Mononuclear cell (primary cell): ENCODE data around the gene PNKP. TPM values are rescaled to one million over a fixed set of nuclear protein-coding genes. Genes with fewer than 3 reads are reported as not detected.
A peak's percentile ranks its signal among the peaks of the same experiment; 100 is the strongest.

Source experiments
- H3K27me3 ChIP-seq: 2 replicates; pipeline ENCODE4 v1.6.0; 2011; ENCODE audit warnings: low read length, control low read depth; ENCODE audit not compliant: insufficient read depth
- H3K4me1 ChIP-seq: 2 replicates; pipeline ENCODE4 v1.5.1; 2011; ENCODE audit warnings: mild to moderate bottlenecking, low read length, control low read depth; ENCODE audit not compliant: insufficient read depth
- H3K4me3 ChIP-seq: 2 replicates; pipeline ENCODE4 v1.5.1; 2011; ENCODE audit warnings: mild to moderate bottlenecking, low read length, moderate library complexity
- H3K9me3 ChIP-seq: 2 replicates; pipeline ENCODE4 v1.5.1; 2011; ENCODE audit warnings: low read depth, mild to moderate bottlenecking, control low read depth, low read length
- total RNA-seq: library from RNA; depleted of rRNA; stranded (reverse); fragments of >200 nt; gene quantifications from one replicate; pipeline ENCODE4 v1.2.3, GENCODE V29; 2012

Gene PNKP
- total RNA-seq, 1 donor, result 28.4 TPM

GRCh38 chr19:49850487-49851342, 16.7 kb downstream of the PNKP start, which contains the start of gene PTOV1:
Gene PTOV1 (plus strand): TSS chr19:49851159.
- Histone ChIP-seq H3K4me1 (peaks cover 44% of the 10 kb centered on the region), H3K4me3 (peak within 1 kb of the TSS; percentile 90), H3K27me3 (peaks cover 4% of the 10 kb centered on the region), H3K9me3 (no peaks in the 10 kb centered on the region)

GRCh38 chr19:49850221-49850486, 17.2 kb downstream of the PNKP start:
- Histone ChIP-seq H3K9me3 (no peaks in the 10 kb centered on the region), H3K27me3 (peaks cover 4% of the 10 kb centered on the region), H3K4me3 (peak overlapping the region; percentile 90), H3K4me1 (peaks cover 49% of the 10 kb centered on the region)

GRCh38 chr19:49849433-49850220, 17.7 kb downstream of the PNKP start:
- Histone ChIP-seq H3K9me3 (no peaks in the 10 kb centered on the region), H3K27me3 (peaks cover 4% of the 10 kb centered on the region), H3K4me3 (no peak overlapping the region), H3K4me1 (peaks cover 55% of the 10 kb centered on the region)

- H3K27me3 ChIP-seq, result peaks cover 4% of the 10 kb centered on the region
- peaks cover 62% of the 10 kb centered on the region for H3K4me1 ChIP-seq
- H3K9me3 ChIP-seq, result no peaks in the 10 kb centered on the region
- H3K4me3 ChIP-seq, result no peak overlapping the region
Observed at GRCh38 chr19:49848938-49849337, 18.4 kb downstream of the PNKP start.

- no peak overlapping the region for H3K4me3 ChIP-seq
- H3K9me3 ChIP-seq, result no peaks in the 10 kb centered on the region
- peaks cover 4% of the 10 kb centered on the region for H3K27me3 ChIP-seq
- peaks cover 69% of the 10 kb centered on the region for H3K4me1 ChIP-seq
Observed at GRCh38 chr19:49847731-49848696, 19.4 kb downstream of the PNKP start.

GRCh38 chr19:49846408-49846807, 21.0 kb downstream of the PNKP start:
- no peaks in the 10 kb centered on the region for H3K9me3 ChIP-seq
- peaks cover 56% of the 10 kb centered on the region for H3K4me1 ChIP-seq
- H3K27me3 ChIP-seq, result no peaks in the 10 kb centered on the region
- no peak overlapping the region for H3K4me3 ChIP-seq

GRCh38 chr19:49845414-49845813, 22.0 kb downstream of the PNKP start:
- Histone ChIP-seq H3K9me3 (no peaks in the 10 kb centered on the region), H3K4me3 (no peak overlapping the region), H3K27me3 (no peaks in the 10 kb centered on the region), H3K4me1 (peaks cover 55% of the 10 kb centered on the region)

- no peaks in the 10 kb centered on the region for H3K9me3 ChIP-seq
- peaks cover 48% of the 10 kb centered on the region for H3K4me1 ChIP-seq
- H3K27me3 ChIP-seq, result no peaks in the 10 kb centered on the region
- no peak overlapping the region for H3K4me3 ChIP-seq
Observed at GRCh38 chr19:49844138-49845095, 23.0 kb downstream of the PNKP start.

GRCh38 chr19:49843265-49843664, 24.1 kb downstream of the PNKP start:
- Histone ChIP-seq H3K27me3 (no peaks in the 10 kb centered on the region), H3K4me3 (no peak overlapping the region), H3K4me1 (peaks cover 36% of the 10 kb centered on the region), H3K9me3 (no peaks in the 10 kb centered on the region)

- no peaks in the 10 kb centered on the region for H3K9me3 ChIP-seq
- H3K4me1 ChIP-seq, result peaks cover 28% of the 10 kb centered on the region
- no peak overlapping the region for H3K4me3 ChIP-seq
- no peaks in the 10 kb centered on the region for H3K27me3 ChIP-seq
Observed at GRCh38 chr19:49840736-49841249, 26.6 kb downstream of the PNKP start.

- Histone ChIP-seq H3K4me3 (no peak overlapping the region), H3K9me3 (no peaks in the 10 kb centered on the region), H3K4me1 (peaks cover 23% of the 10 kb centered on the region), H3K27me3 (no peaks in the 10 kb centered on the region)
Observed at GRCh38 chr19:49840321-49840720, 27.1 kb downstream of the PNKP start.

GRCh38 chr19:49839713-49840112, 27.7 kb downstream of the PNKP start:
- Histone ChIP-seq H3K9me3 (no peaks in the 10 kb centered on the region), H3K27me3 (no peaks in the 10 kb centered on the region), H3K4me3 (no peak overlapping the region), H3K4me1 (peaks cover 17% of the 10 kb centered on the region)

- Histone ChIP-seq H3K4me3 (no peak overlapping the region), H3K4me1 (peaks cover 10% of the 10 kb centered on the region), H3K27me3 (no peaks in the 10 kb centered on the region), H3K9me3 (no peaks in the 10 kb centered on the region)
Observed at GRCh38 chr19:49838885-49839588, 28.3 kb downstream of the PNKP start.
